HepG2 (cell line): ENCODE measurements around the gene UBE2E1. TPM values are rescaled to one million over a fixed set of nuclear protein-coding genes. Genes with fewer than 3 reads are reported as not detected.
"Not testable (repeated sequence)": the region's sequence is repeated elsewhere in the genome, so short reads cannot be mapped to it uniquely, and the experiment has no call there.

Experiments
- ATAC-seq: fragments of 200-7000 bp; cut with Tn5 transposase; 3 replicates; pipeline ENCODE4 v1.9.1; 2020; ENCODE audit warnings: mild to moderate bottlenecking, moderate library complexity
- BruUV-seq: library from RNA; stranded (reverse); fragments of 400-500 nt; replicated peaks from 2 replicates; lab custom pipeline; 2021; lab: Mats Ljungman, UMichigan
- CTCF ChIA-PET: fragments of 300-600 bp; formaldehyde crosslinking; extraction: SDS; loops from one replicate; lab custom pipeline; 2021; ENCODE audit warnings: low total read pairs, inconsistent platforms, low intra/inter-chr PET ratio; lab: Yijun Ruan, JAX
- POLR2A ChIA-PET: fragments of 350-600 bp; sonication (Branson Sonifier 250); formaldehyde crosslinking; loops from one replicate; lab custom pipeline; 2020; ENCODE audit warnings: antibody characterized with exemption, inconsistent platforms; lab: Yijun Ruan, JAX
- DNase-seq: peaks from one replicate; pipeline ENCODE4 v3.0.0-alpha.2; 2015; ENCODE audit warnings: low spot score
- FAIRE-seq: peaks from 3 replicates; lab custom pipeline; 2011; peaks lifted over from hg19 to GRCh38; lab: Jason Lieb, UNC
- H2AFZ ChIP-seq: one replicate; pipeline ENCODE4 v1.6.1; 2011; ENCODE audit warnings: low read length, inconsistent platforms
- H3K27ac ChIP-seq: fragments of 300-600 bp; 3 replicates; pipeline ENCODE4 v1.8.0; 2011; ENCODE audit warnings: mixed run types, mild to moderate bottlenecking, mixed read lengths, low read length, inconsistent platforms; ENCODE audit not compliant: insufficient read depth; ENCODE audit errors: extremely low read length
- H3K27me3 ChIP-seq, 2 experiments: fragments of 200-600 bp in 1 of 2; 2 replicates in 1 of 2; 3 replicates in 1 of 2; pipeline versions ENCODE4 v1.6.0 to v1.8.0; 2011; ENCODE audit warnings: low read length in 2 of 2, mild to moderate bottlenecking in 2 of 2, moderate library complexity in 2 of 2, inconsistent platforms in 1 of 2; ENCODE audit not compliant: insufficient read depth in 2 of 2, control insufficient read depth in 1 of 2
- H3K36me3 ChIP-seq, 2 experiments: fragments of 200-600 bp in 1 of 2; replicated peaks in 1 of 2; 2 replicates in 1 of 2; 3 replicates in 1 of 2; pipeline versions ENCODE4 v1.5.1 to v1.8.0; 2011; ENCODE audit warnings: low read length in 2 of 2, inconsistent platforms in 1 of 2; ENCODE audit not compliant: insufficient read depth in 2 of 2, control insufficient read depth in 1 of 2
- H3K4me1 ChIP-seq: 2 replicates; pipeline ENCODE4 v1.5.1; 2012; ENCODE audit warnings: low read length, inconsistent platforms; ENCODE audit not compliant: insufficient read depth
- H3K4me2 ChIP-seq: 2 replicates; pipeline ENCODE4 v1.6.0; 2011; ENCODE audit warnings: low read depth, low read length, inconsistent platforms
- H3K4me3 ChIP-seq, 3 experiments: fragments of 200-600 bp in 1 of 3; sonication (generic), shearing (Covaris generic) in 1 of 3; replicated peaks in 1 of 3; 2 replicates each; pipeline ENCODE4 v1.5.1; 2011 to 2016; ENCODE audit warnings: low read length in 3 of 3, inconsistent platforms in 2 of 3, low read depth in 2 of 3, mild to moderate bottlenecking in 2 of 3, control low read depth in 1 of 3, mixed read lengths in 1 of 3; ENCODE audit not compliant: insufficient read depth in 1 of 3
- H3K79me2 ChIP-seq: one replicate; pipeline ENCODE4 v1.6.1; 2011; ENCODE audit warnings: low read length, inconsistent platforms; ENCODE audit not compliant: insufficient read depth
- H3K9ac ChIP-seq: 2 replicates; pipeline ENCODE4 v1.6.0; 2011; ENCODE audit warnings: mild to moderate bottlenecking, low read depth, low read length, inconsistent platforms; ENCODE audit not compliant: insufficient read depth
- H3K9me3 ChIP-seq: 2 replicates; pipeline ENCODE4 v1.5.1; 2012; ENCODE audit warnings: mild to moderate bottlenecking, low read length
- H4K20me1 ChIP-seq: 2 replicates; pipeline ENCODE4 v1.6.0; 2011; ENCODE audit warnings: inconsistent platforms, mild to moderate bottlenecking, low read length, moderate library complexity; ENCODE audit not compliant: insufficient read depth
- CBX2 ChIP-seq, 2 experiments: fragments of 200-600 bp in 1 of 2; sonication (generic); formaldehyde crosslinking in 1 of 2; IDR thresholded peaks; 2 replicates each; pipeline versions ENCODE4 v1.7.0 to v1.8.1; 2018 to 2022; ENCODE audit warnings: low read depth in 2 of 2, low read length in 1 of 2, mild to moderate bottlenecking in 1 of 2, missing genetic modification reagents in 1 of 2
- HNRNPK ChIP-seq: fragments of 200-400 bp; formaldehyde crosslinking; IDR thresholded peaks from 2 replicates; pipeline ENCODE4 v1.6.1; 2018; ENCODE audit warnings: low read length, low read depth, moderate library complexity, mild to moderate bottlenecking; ENCODE audit not compliant: poor library complexity, severe bottlenecking
- WGBS: methylation state at CpG from one replicate; pipeline ENCODE4 v1.1.6; 2017; ENCODE audit warnings: low lambda C conversion rate; 5-methylcytosine and 5-hydroxymethylcytosine counted together
- in situ Hi-C: cut with HindIII; loops from 2 replicates; pipeline ENCODE4 v1.10.0; 2017; ENCODE audit warnings: low pct_unique_long_range_greater_than_20kb; ENCODE audit not compliant: extremely low pct_ligation_motif_present
- intact Hi-C: fragments of 100-400 bp; cut with micrococcal nuclease; formaldehyde crosslinking; loops from one replicate; pipeline ENCODE4 v1.10.0; 2022; ENCODE audit not compliant: unreplicated experiment
- polyA plus RNA-seq, 8 experiments: library from polyadenylated mRNA; depleted of rRNA in 3 of 8; stranded (reverse) in 7 of 8; unstranded in 1 of 8; fragments of >200 nt; fragmentation: Illumina TruSeq in 4 of 8; extraction: Trizol in 4 of 8; gene quantifications; 2 replicates each; pipeline versions ENCODE4 v1.2.1 to v1.2.3, GENCODE V29; 2011 to 2016; ENCODE audit warnings: low read depth in 4 of 8, missing spikeins in 1 of 8, mixed read lengths in 1 of 8; ENCODE audit not compliant: insufficient read depth in 1 of 8
- total RNA-seq, 5 experiments: library from RNA; depleted of rRNA; stranded (reverse); fragments of >200 nt; fragmentation: Illumina TruSeq; extraction: Trizol; gene quantifications; 2 replicates each; pipeline ENCODE4 v1.2.3, GENCODE V29; 2016; ENCODE audit warnings: low read depth in 1 of 5

The UBE2E1 gene
- total and polyA plus RNA-seq, 2 of the 13 experiments (the other 11 are each of a cell fraction or from before 2014, with no cell fraction given), result 55.4 to 61.8 TPM

DNA sequence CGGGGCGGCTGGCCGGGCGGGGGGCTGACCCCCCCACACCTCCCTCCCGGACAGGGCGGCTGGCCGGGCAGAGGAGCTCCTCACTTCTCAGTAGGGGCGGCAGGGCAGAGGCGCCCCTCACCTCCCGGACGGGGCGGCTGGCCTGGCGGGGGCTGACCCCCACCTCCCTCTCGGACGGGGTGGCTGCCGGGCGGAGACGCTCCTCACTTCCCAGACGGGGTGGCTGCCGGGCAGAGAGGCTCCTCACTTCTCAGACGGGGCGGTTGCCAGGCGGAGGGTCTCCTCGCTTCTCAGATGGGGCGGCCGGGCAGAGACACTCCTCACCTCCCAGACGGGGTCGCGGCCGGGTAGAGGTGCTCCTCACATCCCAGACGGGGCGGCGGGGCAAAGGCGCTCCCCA, 65.6 kb downstream of the UBE2E1 start:
- FAIRE-seq, H3K9me3 ChIP-seq, BruUV-seq, H3K4me1 ChIP-seq, H3K4me2 ChIP-seq, POLR2A ChIA-PET, H3K36me3 ChIP-seq, ATAC-seq, intact Hi-C loops, in situ Hi-C loops, DNase-seq, H3K27ac ChIP-seq, H4K20me1 ChIP-seq, H3K4me3 ChIP-seq, H3K9ac ChIP-seq, H2AFZ ChIP-seq, H3K27me3 ChIP-seq, H3K79me2 ChIP-seq, CTCF ChIA-PET: not testable (repeated sequence)
- WGBS, result 97% methylated on average over 12 of the region's 34 CpGs

DNA sequence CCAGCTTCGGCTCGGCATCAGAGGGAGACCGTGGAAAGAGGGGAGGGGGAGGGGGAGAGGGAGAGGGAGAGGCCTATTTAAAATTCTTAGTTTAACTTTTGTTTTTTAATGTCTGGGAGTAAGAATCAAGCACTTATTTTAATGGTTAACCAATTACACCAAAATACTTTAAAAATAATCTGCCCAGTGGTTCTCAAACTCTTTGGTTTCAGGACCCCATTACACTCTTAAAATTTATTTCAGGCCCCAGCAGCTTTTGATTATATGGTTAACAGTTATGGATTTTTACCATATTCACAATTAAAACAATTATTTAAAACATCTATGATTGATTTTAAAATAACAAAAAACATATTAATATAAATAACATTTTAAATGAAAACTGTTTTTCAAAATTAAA, 66.6 kb downstream of the UBE2E1 start:
- Histone ChIP-seq H3K27ac (no peak overlapping the region), H3K9me3 (no peaks in the 10 kb centered on the region), H4K20me1 (0 out of 2 replicates have a peak, but pooled peaks cover 3% of the 10 kb centered on the region), H3K4me3 (no peak overlapping the region)
- intact Hi-C loops, result no loop called here
- in situ Hi-C loops, result no loop called here
- BruUV-seq, result no TSS peak
- WGBS, result 98% methylated on average over 3 of the region's 3 CpGs
- TF ChIP-seq HNRNPK, result peak; percentile 82
- no peak for TF ChIP-seq CBX2 (IDR thresholded peaks at IDR 0.05; ENCODE audit: low read depth, low read length)
- TF ChIP-seq CBX2 (CRISPR knock-in tag; IDR thresholded peaks at IDR 0.05; ENCODE audit: low read depth), result no peak
- TF ChIP-seq, all 625 proteins: peak for 1
- ChIA-PET POLR2A (no interaction called here), CTCF (no interaction called here)
- H3K4me1 ChIP-seq, result no peaks in the 10 kb centered on the region; the same call in 1 of the 2 replicates
- no peak overlapping the region for H2AFZ ChIP-seq
- no peaks in the 10 kb centered on the region for H3K27me3 ChIP-seq
- FAIRE-seq (no peak), ATAC-seq (no peak), DNase-seq (no peak)
- no peak overlapping the region for H3K9ac ChIP-seq
- H3K79me2 ChIP-seq, result peaks cover 8% of the 10 kb centered on the region
- no peak overlapping the region for H3K4me2 ChIP-seq
- no peaks in the 10 kb centered on the region for H3K36me3 ChIP-seq
